NAMALWA (cell line): ENCODE measurements around the gene PRKAB1.
"Not testable (repeated sequence)": the region's sequence is repeated elsewhere in the genome, so short reads cannot be mapped to it uniquely, and the experiment has no call there.

Source experiments
- DNase-seq: peaks from one replicate; pipeline ENCODE4 v3.0.0-alpha.2; 2015; ENCODE audit warnings: low spot score

Gene PRKAB1, protein sequence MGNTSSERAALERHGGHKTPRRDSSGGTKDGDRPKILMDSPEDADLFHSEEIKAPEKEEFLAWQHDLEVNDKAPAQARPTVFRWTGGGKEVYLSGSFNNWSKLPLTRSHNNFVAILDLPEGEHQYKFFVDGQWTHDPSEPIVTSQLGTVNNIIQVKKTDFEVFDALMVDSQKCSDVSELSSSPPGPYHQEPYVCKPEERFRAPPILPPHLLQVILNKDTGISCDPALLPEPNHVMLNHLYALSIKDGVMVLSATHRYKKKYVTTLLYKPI

GRCh38 chr12:119667577-119668323 lies at the start of gene PRKAB1:
TSS of gene PRKAB1 (plus strand) at chr12:119668133. CDS start at chr12:119668245, 112 bp downstream.
- peak; percentile 98 for DNase-seq

- not testable (repeated sequence) for DNase-seq
These were observed 49.5 kb upstream of the PRKAB1 start for GRCh38 chr12:119618328-119618896.

DNA sequence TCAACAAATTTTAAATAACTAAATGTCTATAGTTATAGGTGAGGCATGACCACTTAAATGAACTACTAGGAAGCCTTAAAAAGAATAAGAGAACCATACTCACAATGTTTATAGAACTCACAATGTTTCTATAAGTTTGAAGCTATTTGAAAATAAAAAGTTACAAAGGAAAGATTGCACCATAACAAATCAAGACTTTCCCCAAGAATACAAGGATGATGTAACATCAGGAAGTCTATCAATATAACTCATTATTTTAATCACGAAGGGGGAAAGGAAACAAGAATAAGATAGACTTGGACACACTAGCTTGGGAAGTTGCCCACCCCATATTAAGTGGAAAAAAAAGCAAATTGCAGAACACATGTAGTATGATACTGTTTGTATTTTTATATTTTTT lies 47.4 kb upstream of the PRKAB1 start:
- no peak for DNase-seq

GRCh38 chr12:119621878-119622277 lies 46.1 kb upstream of the PRKAB1 start:
- no peak for DNase-seq

DNA sequence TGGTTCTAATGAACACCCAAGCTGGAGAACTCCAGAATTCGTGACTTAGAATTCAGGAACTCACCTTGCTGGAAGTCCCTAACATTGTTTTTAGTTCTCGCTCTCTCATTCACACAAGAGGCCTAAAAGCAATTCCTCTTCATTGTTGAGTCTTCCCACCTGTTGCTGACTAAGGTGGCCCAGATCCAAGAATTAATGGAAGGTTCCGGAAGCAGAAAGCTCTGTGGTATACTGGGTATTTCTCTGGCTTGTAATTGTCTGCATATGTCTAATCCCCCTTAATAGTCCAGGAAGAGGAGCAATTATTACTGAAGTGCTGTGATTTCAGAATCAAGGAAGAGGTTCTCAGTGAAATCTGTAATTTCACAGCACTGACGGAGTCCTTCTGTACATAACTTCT lies 43.0 kb upstream of the PRKAB1 start:
- DNase-seq, result no peak

DNA sequence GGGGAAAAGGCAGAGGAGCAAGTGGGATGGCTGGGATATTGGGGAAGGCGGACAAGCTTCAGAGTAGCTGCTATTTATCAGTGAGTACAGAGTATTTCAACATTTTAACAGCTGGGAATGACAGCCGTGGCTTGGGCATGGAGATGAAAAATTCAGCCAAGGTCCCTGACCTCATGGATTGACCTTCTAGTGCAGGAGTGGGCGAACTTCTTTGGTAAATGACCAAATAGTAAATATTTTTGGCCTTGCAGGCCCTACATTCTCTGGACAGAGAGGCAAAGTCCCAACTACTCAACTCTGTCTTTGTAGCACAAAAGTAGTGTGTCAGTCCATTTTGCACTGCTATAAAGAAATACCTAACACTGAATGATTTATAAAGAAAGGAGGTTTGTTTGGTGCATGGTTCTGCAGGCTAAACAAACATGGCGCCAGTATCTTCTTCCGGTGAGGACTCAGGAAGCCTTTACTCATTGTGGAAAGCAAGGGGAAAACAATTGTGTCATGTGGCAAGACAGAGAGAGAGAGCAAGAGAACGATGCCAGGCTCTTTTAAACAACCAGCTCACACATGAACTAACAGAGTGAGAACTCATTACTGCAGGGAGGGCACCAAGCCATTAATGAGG lies 40.8 kb upstream of the PRKAB1 start:
- no peak for DNase-seq

GRCh38 chr12:119627686-119628085 lies 40.2 kb upstream of the PRKAB1 start:
- DNase-seq, result no peak

DNA sequence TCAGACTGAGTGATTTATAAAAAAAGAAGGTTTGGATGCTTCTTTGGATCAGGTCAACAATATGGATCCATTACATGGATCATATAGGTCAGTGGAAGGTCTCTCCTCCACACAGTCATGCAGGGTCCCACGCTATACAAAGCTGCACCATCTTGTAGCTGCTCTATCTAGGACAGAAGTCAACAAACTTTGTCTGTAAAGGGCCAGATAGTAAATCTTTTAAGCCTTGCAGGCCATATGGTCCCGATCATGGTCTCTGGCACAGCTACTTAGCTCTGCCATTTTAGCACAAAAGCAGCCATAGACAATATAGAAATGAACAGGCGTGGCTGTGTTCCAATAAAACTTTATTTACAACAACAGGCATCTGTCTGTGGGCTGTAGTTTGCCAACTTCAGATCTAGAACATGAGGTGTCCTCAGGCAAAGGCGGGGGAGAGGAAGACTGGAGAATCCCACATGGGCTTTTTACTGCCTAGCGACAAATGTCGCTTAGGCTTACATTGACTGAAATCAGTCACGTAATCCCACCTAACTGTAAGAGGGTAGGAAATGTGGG lies 37.6 kb upstream of the PRKAB1 start:
- DNase-seq, result no peak

- no peak for DNase-seq
These were observed 36.9 kb upstream of the PRKAB1 start for GRCh38 chr12:119630962-119631550.

DNA sequence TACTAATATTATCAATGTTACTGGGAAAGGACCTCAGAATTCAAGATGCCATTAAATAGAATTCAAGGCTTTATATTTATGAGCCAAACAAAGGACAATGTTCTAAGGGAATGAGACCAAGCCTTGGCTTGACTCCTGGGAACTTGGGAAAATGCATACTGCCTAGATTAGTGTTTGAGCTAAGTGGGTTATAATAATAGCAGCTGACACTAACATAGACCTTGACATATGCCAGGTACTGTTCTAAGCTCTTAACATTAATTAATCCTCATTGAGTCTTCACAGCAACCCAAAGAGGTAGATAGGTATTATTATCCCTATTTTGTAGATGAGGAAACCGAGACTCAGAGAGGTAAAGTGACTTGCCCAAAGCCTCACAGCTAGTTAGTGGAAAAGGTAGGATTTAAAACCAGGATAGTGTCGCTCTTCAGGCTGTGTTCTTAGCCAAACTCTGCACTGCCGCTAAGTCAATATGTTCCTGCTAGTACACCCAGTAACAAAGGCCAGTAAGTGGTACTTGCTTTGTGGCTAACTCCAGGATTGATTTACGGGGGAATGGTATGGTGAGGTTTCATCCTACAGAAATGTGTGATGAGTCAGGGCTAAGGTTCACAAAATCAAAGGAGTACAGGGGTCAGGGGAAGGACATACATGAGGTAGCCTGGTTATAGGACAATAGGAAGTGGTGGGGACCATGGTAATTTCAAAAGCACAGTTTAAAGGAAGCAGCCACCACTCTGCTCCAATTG lies 35.8 kb upstream of the PRKAB1 start:
- no peak for DNase-seq

DNA sequence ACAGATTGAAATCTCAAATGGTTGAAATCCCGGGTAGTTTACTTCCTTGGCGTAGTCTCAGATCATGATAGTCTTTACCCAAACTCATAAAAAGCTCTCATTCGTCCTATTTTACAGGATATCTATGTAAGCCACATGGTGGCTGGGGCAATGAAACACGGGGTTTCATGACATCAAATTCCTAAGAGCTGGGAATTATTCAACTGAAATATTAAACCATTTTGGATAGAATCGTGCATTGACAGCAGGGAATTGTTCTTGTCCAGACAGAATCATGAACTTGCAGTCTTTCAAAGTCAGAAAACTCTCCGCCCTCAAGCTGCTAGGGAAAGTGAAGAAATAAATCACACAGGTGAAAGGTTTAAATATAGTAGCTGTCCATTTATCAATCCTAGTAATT lies 33.2 kb upstream of the PRKAB1 start:
- no peak for DNase-seq

GRCh38 chr12:119642986-119643385 lies 24.9 kb upstream of the PRKAB1 start:
- DNase-seq, result peak; percentile 20

DNA sequence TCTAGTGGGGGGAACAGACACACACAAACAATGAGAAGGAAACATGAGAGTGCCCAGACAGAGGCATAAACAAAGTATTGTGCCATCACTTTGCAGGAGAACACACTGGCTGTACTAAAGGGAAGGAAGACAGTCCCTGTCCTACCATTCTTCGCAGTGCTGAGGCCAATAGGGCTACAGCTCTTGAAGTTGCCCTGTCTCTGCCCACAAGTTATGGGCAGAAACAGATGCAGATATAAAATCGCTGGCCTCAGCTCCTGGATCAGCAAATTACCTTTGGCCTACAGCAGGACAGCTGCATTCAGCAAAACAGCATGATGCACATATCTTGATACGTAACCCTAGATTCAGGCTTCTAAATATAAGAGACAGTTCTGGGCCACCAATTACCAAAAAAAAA lies 23.0 kb upstream of the PRKAB1 start:
- no peak for DNase-seq

DNA sequence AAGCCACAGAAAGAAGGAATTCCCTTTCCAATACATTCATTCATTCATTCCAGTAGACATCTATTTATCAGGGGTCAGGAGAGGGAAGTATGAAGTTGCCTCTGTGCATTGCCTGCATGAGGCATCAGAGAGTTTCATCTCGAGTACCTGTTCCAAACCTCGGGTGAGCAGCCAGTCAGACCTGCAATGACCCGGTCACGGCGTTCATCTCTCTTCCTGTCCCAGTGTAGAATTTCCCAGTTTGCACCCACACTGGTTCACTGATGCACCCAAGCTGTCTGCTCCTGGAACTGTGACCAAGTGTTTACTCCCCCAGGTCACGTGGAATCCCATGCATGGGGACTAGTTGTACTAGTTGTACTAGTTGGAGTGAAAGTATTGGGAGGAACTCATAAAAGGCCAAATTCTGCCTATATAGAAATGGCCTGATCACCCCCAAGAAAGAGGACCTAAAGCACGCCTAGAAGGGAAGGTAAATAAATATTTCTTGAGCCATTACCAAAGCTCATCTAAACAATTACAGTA lies 22.3 kb upstream of the PRKAB1 start:
- no peak for DNase-seq

GRCh38 chr12:119649202-119649808 lies 18.6 kb upstream of the PRKAB1 start:
- peak; percentile 57 for DNase-seq

GRCh38 chr12:119652665-119653064 lies 15.3 kb upstream of the PRKAB1 start:
- no peak for DNase-seq

GRCh38 chr12:119657001-119657400 lies 10.9 kb upstream of the PRKAB1 start:
- not testable (repeated sequence) for DNase-seq

DNA sequence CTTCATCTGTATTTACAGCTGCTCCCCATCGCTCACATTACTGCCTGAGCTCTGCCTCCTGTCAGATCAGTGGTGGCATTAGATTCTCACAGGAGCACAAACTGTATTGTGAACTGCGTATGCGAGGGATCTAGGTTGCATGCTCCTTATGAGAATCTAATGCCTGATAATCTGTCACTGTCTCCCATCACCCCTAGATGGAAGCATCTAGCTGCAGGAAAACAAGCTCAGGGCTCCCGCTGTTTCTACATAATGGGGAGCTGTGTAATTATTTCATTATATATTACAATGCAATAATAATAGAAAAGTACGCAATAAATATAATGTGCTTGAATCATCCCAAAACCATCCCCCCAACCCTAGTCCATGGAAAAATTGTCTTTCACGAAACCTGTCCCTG lies 9.8 kb upstream of the PRKAB1 start:
- DNase-seq, result not testable (repeated sequence)

DNA sequence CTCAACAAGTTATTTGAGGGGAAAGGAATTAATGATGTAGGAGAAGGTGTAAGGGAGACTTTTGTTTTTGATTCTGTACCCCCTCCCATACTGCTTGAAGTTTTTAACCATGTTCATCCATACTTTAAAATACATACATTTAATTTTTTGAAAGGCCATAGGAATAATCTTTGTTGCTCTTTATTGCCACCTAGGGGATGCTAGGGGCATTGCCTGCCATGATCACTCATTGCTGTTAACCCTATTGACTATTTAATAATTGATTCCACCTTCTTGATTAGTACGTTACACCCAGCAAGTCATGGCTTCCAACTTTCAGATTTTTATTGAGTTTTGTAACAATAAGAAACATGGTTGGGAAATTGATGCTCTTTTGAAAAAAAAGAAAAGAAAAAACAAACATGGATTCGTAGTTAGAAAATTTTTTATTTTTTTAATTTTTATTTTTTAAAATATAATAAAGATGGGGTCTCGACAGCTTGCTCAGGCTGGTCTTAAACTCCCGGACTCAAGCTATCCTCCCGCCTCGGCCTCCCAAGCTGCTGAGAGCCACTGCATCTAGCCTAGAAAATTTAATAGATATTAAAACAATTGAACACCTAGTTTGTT lies 8.5 kb upstream of the PRKAB1 start:
- peak; percentile 69 for DNase-seq

GRCh38 chr12:119660076-119660475 lies 7.9 kb upstream of the PRKAB1 start:
- no peak for DNase-seq
